K562 (cell line): Measurements from ENCODE around the gene PATJ. TPM values are rescaled to one million over a fixed set of nuclear protein-coding genes. Genes with fewer than 3 reads are reported as not detected.

Experiments used
- ATAC-seq: fragments of 200-7000 bp; cut with Tn5 transposase; 3 replicates; pipeline ENCODE4 v1.9.1; 2020; ENCODE audit warnings: moderate library complexity
- BruUV-seq: library from RNA; stranded (reverse); fragments of 400-500 nt; replicated peaks from 2 replicates; lab custom pipeline; 2021; lab: Mats Ljungman, UMichigan
- CTCF ChIA-PET: fragments of 300-600 bp; formaldehyde crosslinking; extraction: SDS; loops from one replicate; lab custom pipeline; 2021; ENCODE audit warnings: low intra/inter-chr PET ratio; lab: Yijun Ruan, JAX
- POLR2A ChIA-PET: fragments of 300-600, 350-650 bp; sonication (Branson Sonifier 250); formaldehyde crosslinking; extraction: SDS; loops from one replicate; lab custom pipeline; 2021; ENCODE audit warnings: antibody characterized with exemption, inconsistent platforms; lab: Yijun Ruan, JAX
- DNase-seq, 4 experiments: peaks; one replicate each; pipeline versions ENCODE4 v3.0.0 to v3.0.0-alpha.2; 2011 to 2018; ENCODE audit warnings: low spot score in 3 of 4, mixed read lengths in 3 of 4; ENCODE audit errors: extremely low read depth in 1 of 4
- FAIRE-seq: peaks from 2 replicates; lab custom pipeline; 2011; peaks lifted over from hg19 to GRCh38; lab: Jason Lieb, UNC
- H2AFZ ChIP-seq: 2 replicates; pipeline ENCODE4 v1.6.0; 2011; ENCODE audit warnings: low read depth, low read length, control low read depth, inconsistent platforms
- H3K27ac ChIP-seq: fragments of 200-600 bp; 3 replicates; pipeline ENCODE4 v1.8.0; 2011; ENCODE audit warnings: low read depth, mild to moderate bottlenecking, control low read depth, inconsistent platforms, low read length, moderate library complexity, mixed read lengths; ENCODE audit errors: extremely low read depth
- H3K27me3 ChIP-seq, 2 experiments: fragments of 300-600 bp in 1 of 2; 2 replicates in 1 of 2; 3 replicates in 1 of 2; pipeline versions ENCODE4 v1.6.0 to v1.8.0; 2011; ENCODE audit warnings: inconsistent platforms in 2 of 2, low read length in 2 of 2, mild to moderate bottlenecking in 1 of 2, mixed read lengths in 1 of 2, moderate library complexity in 1 of 2; ENCODE audit not compliant: control insufficient read depth in 2 of 2, insufficient read depth in 2 of 2
- H3K36me3 ChIP-seq: fragments of 300-600 bp; 3 replicates; pipeline ENCODE4 v1.8.0; 2011; ENCODE audit warnings: mild to moderate bottlenecking, low read length, inconsistent platforms; ENCODE audit not compliant: control insufficient read depth, insufficient read depth
- H3K4me1 ChIP-seq, 2 experiments: fragments of 200-600 bp in 1 of 2; replicated peaks in 1 of 2; 2 replicates in 1 of 2; 3 replicates in 1 of 2; pipeline versions ENCODE4 v1.5.1 to v1.8.0; 2011; ENCODE audit warnings: inconsistent platforms in 2 of 2, low read length in 2 of 2, mild to moderate bottlenecking in 1 of 2, mixed read lengths in 1 of 2, moderate library complexity in 1 of 2; ENCODE audit not compliant: control insufficient read depth in 2 of 2, insufficient read depth in 2 of 2
- H3K4me2 ChIP-seq: 2 replicates; pipeline ENCODE4 v1.6.1; 2011; ENCODE audit warnings: low read length, control low read depth, inconsistent platforms, mixed read lengths; ENCODE audit not compliant: insufficient read depth
- H3K4me3 ChIP-seq: fragments of 200-600 bp; sonication (generic), shearing (Covaris generic); 2 replicates; pipeline ENCODE4 v1.5.1; 2016; ENCODE audit warnings: control low read depth, inconsistent platforms
- H3K79me2 ChIP-seq: fragments of 200-600 bp; 3 replicates; pipeline ENCODE4 v1.8.0; 2011; ENCODE audit warnings: low read length, inconsistent platforms; ENCODE audit not compliant: control insufficient read depth, insufficient read depth
- H3K9ac ChIP-seq, 2 experiments: 2 replicates each; pipeline versions ENCODE4 v1.6.0 to v1.6.1; 2011; ENCODE audit warnings: low read depth in 2 of 2, low read length in 2 of 2, control low read depth in 1 of 2, inconsistent platforms in 1 of 2, mild to moderate bottlenecking in 1 of 2, mixed read lengths in 1 of 2; ENCODE audit not compliant: insufficient read depth in 1 of 2
- H3K9me1 ChIP-seq: one replicate; pipeline ENCODE4 v1.6.0; 2011; ENCODE audit warnings: inconsistent platforms, mild to moderate bottlenecking, low read length, moderate library complexity; ENCODE audit not compliant: control insufficient read depth, insufficient read depth
- H3K9me3 ChIP-seq: replicated peaks from 2 replicates; pipeline ENCODE4 v1.5.1; 2011; ENCODE audit warnings: low read depth, low read length, inconsistent platforms; ENCODE audit not compliant: control insufficient read depth, insufficient read depth
- H4K20me1 ChIP-seq: replicated peaks from 2 replicates; pipeline ENCODE4 v1.6.1; 2011; ENCODE audit warnings: low read length, inconsistent platforms, mixed read lengths; ENCODE audit not compliant: control insufficient read depth, insufficient read depth
- CGGBP1 ChIP-seq: fragments of 250-450 bp; sonication (Bioruptor Pico); IDR thresholded peaks from 2 replicates; pipeline ENCODE4 v1.9.0; 2021; ENCODE audit warnings: mild to moderate bottlenecking
- CREB3L1 ChIP-seq: fragments of 450-650 bp; IDR thresholded peaks from 2 replicates; pipeline ENCODE4 v1.6.1; 2014; ENCODE audit warnings: low read depth, mild to moderate bottlenecking, moderate library complexity, borderline replicate concordance
- E2F1 ChIP-seq: sonication (generic); formaldehyde crosslinking; IDR thresholded peaks from 2 replicates; pipeline ENCODE4 v1.8.1; 2023; ENCODE audit warnings: mild to moderate bottlenecking, missing genetic modification reagents, moderate library complexity
- E2F8 ChIP-seq: fragments of 450-650 bp; IDR thresholded peaks from 2 replicates; pipeline ENCODE4 v1.7.1; 2018; ENCODE audit warnings: mild to moderate bottlenecking, low read depth; ENCODE audit not compliant: partially characterized antibody
- ETV5 ChIP-seq: sonication (generic); formaldehyde crosslinking; IDR thresholded peaks from 2 replicates; pipeline ENCODE4 v1.4.0; 2020; ENCODE audit warnings: low read depth, mild to moderate bottlenecking, missing genetic modification reagents
- HNRNPK ChIP-seq: fragments of 200-400 bp; formaldehyde crosslinking; IDR thresholded peaks from one replicate; pipeline ENCODE4 v1.6.1; 2018; ENCODE audit warnings: mild to moderate bottlenecking, low read depth, low read length; ENCODE audit not compliant: poor library complexity, severe bottlenecking
- KHSRP ChIP-seq: fragments of 450-650 bp; IDR thresholded peaks from 2 replicates; pipeline ENCODE4 v1.6.1; 2017
- NR1H2 ChIP-seq: sonication (generic); formaldehyde crosslinking; IDR thresholded peaks from 2 replicates; pipeline ENCODE4 v1.4.0; 2020; ENCODE audit warnings: mild to moderate bottlenecking, missing genetic modification reagents
- PHB2 ChIP-seq: fragments of 450-650 bp; IDR thresholded peaks from 2 replicates; pipeline ENCODE4 v1.6.1; 2017; ENCODE audit warnings: low read depth
- RBM34 ChIP-seq: fragments of 200-400 bp; formaldehyde crosslinking; IDR thresholded peaks from 2 replicates; pipeline ENCODE4 v1.6.1; 2018; ENCODE audit warnings: low read length, borderline replicate concordance; ENCODE audit not compliant: insufficient read depth
- SFPQ ChIP-seq: fragments of 200-400 bp; formaldehyde crosslinking; IDR thresholded peaks from 2 replicates; pipeline ENCODE4 v1.6.1; 2017; ENCODE audit warnings: mild to moderate bottlenecking, low read depth, low read length, moderate library complexity
- SMAD4 ChIP-seq: fragments of 250-450 bp; sonication (Bioruptor Pico); conservative IDR thresholded peaks from 2 replicates; pipeline ENCODE4 v1.8.0; 2021; ENCODE audit warnings: inconsistent platforms, mild to moderate bottlenecking, moderate library complexity
- ZFP1 ChIP-seq: fragments of 450-650 bp; formaldehyde crosslinking; IDR thresholded peaks from 2 replicates; pipeline ENCODE4 v1.4.0; 2020; ENCODE audit warnings: mild to moderate bottlenecking, mixed read lengths
- ZNF436 ChIP-seq: fragments of 250-450, 450-650 bp; sonication (Bioruptor Pico); formaldehyde crosslinking; IDR thresholded peaks from 2 replicates; pipeline ENCODE4 v1.7.0; 2020; ENCODE audit warnings: mild to moderate bottlenecking
- ZNF780A ChIP-seq: fragments of 250-450 bp; sonication (Bioruptor Pico); IDR thresholded peaks from 2 replicates; pipeline ENCODE4 v1.5.0; 2021; ENCODE audit warnings: mild to moderate bottlenecking
- ZNF785 ChIP-seq: fragments of 250-450 bp; sonication (Bioruptor Pico); IDR thresholded peaks from 2 replicates; pipeline ENCODE4 v1.4.0; 2020; ENCODE audit warnings: mild to moderate bottlenecking
- WGBS: fragments of 100-300 bp; shearing (Covaris generic); methylation state at CpG from one replicate; pipeline ENCODE4 v1.1.6; 2016; ENCODE audit warnings: low coverage, mixed read lengths; ENCODE audit not compliant: insufficient coverage; ENCODE audit errors: missing lambda C conversion rate; 5-methylcytosine and 5-hydroxymethylcytosine counted together
- in situ Hi-C: fragments of 300-500 bp; cut with MboI; formaldehyde crosslinking; loops from 4 replicates; pipeline ENCODE4 v1.15.0; 2018; ENCODE audit warnings: inconsistent platforms, mixed read lengths
- intact Hi-C: fragments of 100-400 bp; cut with micrococcal nuclease; formaldehyde crosslinking; loops from 2 replicates; pipeline ENCODE4 v1.14.2; 2022
- polyA plus RNA-seq, 8 experiments: library from polyadenylated mRNA; depleted of rRNA in 4 of 8; stranded (reverse) in 5 of 8; unstranded in 3 of 8; fragments of >200 nt; fragmentation: Nextera tagmentation in 2 of 8; fragmentation: Illumina TruSeq in 1 of 8; extraction: Ambion mirVana in 2 of 8; extraction: Trizol in 1 of 8; gene quantifications; 2 replicates each; pipeline versions ENCODE4 v1.2.1 to v1.2.3, GENCODE V29; 2011 to 2014; ENCODE audit warnings: inconsistent platforms in 1 of 8, missing spikeins in 1 of 8
- total RNA-seq, 7 experiments: library from RNA; depleted of rRNA in 6 of 7; stranded (reverse); fragments of >200 nt in 6 of 7; fragmentation: Illumina TruSeq in 2 of 7; extraction: Trizol in 2 of 7; gene quantifications; 2 replicates each; pipeline versions ENCODE4 v1.2.1 to v1.2.3, GENCODE V29; 2011 to 2021; ENCODE audit warnings: low replicate concordance in 1 of 7

The PATJ gene
- total and polyA plus RNA-seq, 9 of the 15 experiments (the other 6 are each of a cell fraction or from before 2014, with no cell fraction given), result 0.22 TPM; not detected in 8

- 6% methylated on average over 2 of the region's 2 CpGs for WGBS
- POLR2A ChIA-PET, result no interaction called here
- TF ChIP-seq NR1H2 (CRISPR knock-in tag) (no peak), SMAD4 (CRISPR knock-in tag) (no peak), KHSRP (no peak), PHB2 (no peak), ZNF780A (CRISPR knock-in tag) (no peak), ZNF436 (no peak), CREB3L1 (no peak), ZNF785 (CRISPR knock-in tag) (no peak), ZFP1 (no peak), CGGBP1 (CRISPR knock-in tag) (no peak), E2F8 (no peak), RBM34 (no peak), ETV5 (CRISPR knock-in tag) (no peak), HNRNPK (no peak), E2F1 (no peak), SFPQ (no peak)
Observed at GRCh38 chr1:61852670-61853015, 110.4 kb downstream of the PATJ start.

More at GRCh38 chr1:61852670-61853015, 110.4 kb downstream of the PATJ start:
- no peak overlapping the region for H3K9ac ChIP-seq
- peaks cover 0 to 2% of the 10 kb centered on the region in 2 experiments; a peak in 2 of 5 replicates for H3K27me3 ChIP-seq
- no peaks in the 10 kb centered on the region for H3K4me1 ChIP-seq
- intact Hi-C loops, result loop anchor here (2.0 to 10.0 kb wide), 9 partner anchors 265 to 1876 kb away; no protein-coding TSS in a partner anchor
- no peak overlapping the region for H3K27ac ChIP-seq
- H2AFZ ChIP-seq, result no peak overlapping the region
- no peak overlapping the region for H3K4me3 ChIP-seq
- H3K9me3 ChIP-seq, result no peaks in the 10 kb centered on the region
- no peak overlapping the region for H3K4me2 ChIP-seq
- no peak for FAIRE-seq
- CTCF ChIA-PET, result interaction anchor here (0.6 to 1.3 kb wide), 7 partner anchors 9 to 1878 kb away, joined by 3 to 6 read pairs (median 5); no protein-coding TSS in a partner anchor
- H3K79me2 ChIP-seq, result no peaks in the 10 kb centered on the region
- DNase-seq, result no peak
- no peaks in the 10 kb centered on the region for H3K9me1 ChIP-seq
- no peak for ATAC-seq
- in situ Hi-C loops, result no loop called here
- no TSS peak for BruUV-seq
- H3K36me3 ChIP-seq, result no peaks in the 10 kb centered on the region
- no peaks in the 10 kb centered on the region for H4K20me1 ChIP-seq
